Neural progenitor cell (in vitro differentiated cells): Measurements from ENCODE around the gene HERC3.

Experiments used
- EZH2 ChIP-seq: fragments of 200-600 bp; sonication (generic); IDR thresholded peaks from 2 replicates; pipeline ENCODE4 v1.6.1; 2017; ENCODE audit warnings: antibody characterized with exemption, mild to moderate bottlenecking, moderate library complexity
- EZH2phosphoT487 ChIP-seq: fragments of 200-600 bp; sonication (generic); IDR thresholded peaks from 2 replicates; pipeline ENCODE4 v1.6.1; 2017; ENCODE audit warnings: antibody characterized with exemption
- TF ChIP-seq, protein P1 (sequence below): fragments of 200-600 bp; sonication (generic); IDR thresholded peaks from 2 replicates; pipeline ENCODE4 v1.5.1; 2017; ENCODE audit warnings: antibody characterized with exemption, mild to moderate bottlenecking

DNA sequence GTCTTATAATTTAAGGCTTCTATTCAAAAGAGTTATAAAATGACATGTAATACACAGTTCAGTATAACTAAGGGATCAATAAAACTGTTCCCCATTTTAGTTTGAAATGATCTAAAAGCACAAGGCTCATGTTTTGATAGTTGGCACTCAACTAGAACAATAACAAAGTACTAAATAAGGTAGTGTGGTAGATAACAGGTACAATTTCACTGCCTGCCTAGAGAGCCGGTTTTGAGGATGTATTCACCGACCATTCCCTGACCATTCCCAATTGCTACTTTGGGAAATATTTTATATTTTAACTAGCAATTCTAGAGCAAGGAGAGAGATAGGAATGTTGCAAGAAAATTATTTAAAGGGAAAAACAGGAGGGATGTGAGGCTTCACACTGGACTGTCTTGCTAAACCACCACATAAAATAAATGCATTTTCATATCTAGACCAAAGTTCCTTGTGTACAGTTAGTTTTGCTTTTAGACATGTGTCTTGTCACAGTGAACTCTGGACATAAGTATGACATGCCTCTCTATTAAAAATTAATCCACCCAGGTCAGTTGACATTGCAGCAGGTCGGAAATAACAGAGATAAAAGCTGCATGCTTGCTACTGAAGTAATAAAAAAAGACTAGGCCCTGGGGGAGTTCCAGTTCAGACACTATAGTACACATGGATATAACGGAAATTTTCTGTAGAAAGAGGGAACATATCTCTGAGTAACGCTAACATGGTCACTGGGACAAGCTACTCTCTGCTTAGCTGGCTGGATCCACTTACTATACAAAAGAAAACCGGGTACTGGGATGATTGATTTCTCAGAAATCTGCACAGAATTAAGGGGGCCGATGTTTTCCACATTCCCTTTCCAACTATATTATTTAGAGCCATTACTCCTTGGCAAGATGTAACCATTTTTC, 161.6 kb downstream of the HERC3 start:
- no peak for TF ChIP-seq EZH2
- TF ChIP-seq, protein P1, sequence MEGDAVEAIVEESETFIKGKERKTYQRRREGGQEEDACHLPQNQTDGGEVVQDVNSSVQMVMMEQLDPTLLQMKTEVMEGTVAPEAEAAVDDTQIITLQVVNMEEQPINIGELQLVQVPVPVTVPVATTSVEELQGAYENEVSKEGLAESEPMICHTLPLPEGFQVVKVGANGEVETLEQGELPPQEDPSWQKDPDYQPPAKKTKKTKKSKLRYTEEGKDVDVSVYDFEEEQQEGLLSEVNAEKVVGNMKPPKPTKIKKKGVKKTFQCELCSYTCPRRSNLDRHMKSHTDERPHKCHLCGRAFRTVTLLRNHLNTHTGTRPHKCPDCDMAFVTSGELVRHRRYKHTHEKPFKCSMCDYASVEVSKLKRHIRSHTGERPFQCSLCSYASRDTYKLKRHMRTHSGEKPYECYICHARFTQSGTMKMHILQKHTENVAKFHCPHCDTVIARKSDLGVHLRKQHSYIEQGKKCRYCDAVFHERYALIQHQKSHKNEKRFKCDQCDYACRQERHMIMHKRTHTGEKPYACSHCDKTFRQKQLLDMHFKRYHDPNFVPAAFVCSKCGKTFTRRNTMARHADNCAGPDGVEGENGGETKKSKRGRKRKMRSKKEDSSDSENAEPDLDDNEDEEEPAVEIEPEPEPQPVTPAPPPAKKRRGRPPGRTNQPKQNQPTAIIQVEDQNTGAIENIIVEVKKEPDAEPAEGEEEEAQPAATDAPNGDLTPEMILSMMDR = no peak
- TF ChIP-seq EZH2phosphoT487 = no peak
